Transverse colon (tissue), 4 donors: ENCODE results near the gene NECTIN1. TPM values are rescaled to one million over a fixed set of nuclear protein-coding genes. Genes with fewer than 3 reads are reported as not detected.

ENCODE experiments used
- DNase-seq: peaks from one replicate; pipeline ENCODE4 v3.0.0-alpha.2; 2019
- H3K27ac ChIP-seq, 4 donors: fragments of 200-600 bp; sonication (generic); 2 replicates each; pipeline ENCODE4 v1.5.1; 2016 to 2018; ENCODE audit warnings: inconsistent platforms in 4 of 4
- H3K27me3 ChIP-seq: fragments of 200-600 bp; sonication (generic); 2 replicates; pipeline ENCODE4 v1.5.1; 2017; ENCODE audit warnings: inconsistent platforms
- H3K36me3 ChIP-seq, 4 donors: fragments of 200-600 bp; sonication (generic); 2 replicates each; pipeline ENCODE4 v1.5.1; 2017 to 2019; ENCODE audit warnings: inconsistent platforms in 4 of 4
- H3K4me1 ChIP-seq, 4 donors: fragments of 200-600 bp; sonication (generic); 2 replicates each; pipeline ENCODE4 v1.5.1; 2017 to 2020; ENCODE audit warnings: inconsistent platforms in 4 of 4
- H3K4me3 ChIP-seq, 4 donors: fragments of 200-600 bp; sonication (generic); 1 replicate in 1 of 4; 2 replicates in 3 of 4; pipeline versions ENCODE4 v1.5.1 to v1.6.1; 2017 to 2019; ENCODE audit warnings: inconsistent platforms in 4 of 4
- H3K9me3 ChIP-seq, 2 donors: fragments of 200-600 bp; sonication (generic); 2 replicates each; pipeline ENCODE4 v1.5.1; 2017 to 2019; ENCODE audit warnings: inconsistent platforms in 2 of 2
- CTCF ChIP-seq, 5 experiments: fragments of 200-600 bp in 3 of 5; fragments of 450-650 bp in 2 of 5; sonication (generic) in 3 of 5; IDR thresholded peaks; 1 replicate in 2 of 5; 2 replicates in 3 of 5; pipeline ENCODE4 v1.5.1; 2016 to 2017; ENCODE audit warnings: antibody characterized with exemption in 5 of 5, inconsistent platforms in 3 of 5, mild to moderate bottlenecking in 2 of 5, moderate library complexity in 1 of 5
- EP300 ChIP-seq: sonication (generic); formaldehyde crosslinking; IDR thresholded peaks from one replicate; pipeline ENCODE4 v1.6.1; 2017; ENCODE audit warnings: antibody characterized with exemption, low read depth
- POLR2A ChIP-seq: fragments of 450-650 bp; IDR thresholded peaks from one replicate; pipeline ENCODE4 v1.6.1; 2016; ENCODE audit warnings: antibody characterized with exemption, mild to moderate bottlenecking, moderate library complexity
- POLR2AphosphoS5 ChIP-seq, 3 donors: sonication (generic); formaldehyde crosslinking; IDR thresholded peaks; one replicate each; pipeline ENCODE4 v1.6.1; 2016; ENCODE audit warnings: antibody characterized with exemption in 3 of 3
- WGBS, 2 donors: methylation state at CpG; one replicate each; pipeline ENCODE4 v1.1.5; 2018; ENCODE audit warnings: low coverage in 1 of 2; 5-methylcytosine and 5-hydroxymethylcytosine counted together
- in situ Hi-C, 4 donors: fragments of 200-750 bp; cut with MboI; loops; one replicate each; pipeline versions ENCODE4 v1.15.0 to v1.15.1; 2017; ENCODE audit warnings: low sequenced_read_pairs in 3 of 4, low pct_ligation_motif_present in 1 of 4, low pct_unique_long_range_greater_than_20kb in 1 of 4
- intact Hi-C: fragments of 100-400 bp; cut with DNase I; formaldehyde crosslinking; loops from one replicate; pipeline ENCODE4 v1.15.1; 2023; ENCODE audit warnings: low total_unique reads
- total RNA-seq, 4 donors: library from RNA; depleted of rRNA; stranded (reverse); fragments of >200 nt; gene quantifications; one replicate each; pipeline ENCODE4 v1.1.0, GENCODE V29; 2016

NECTIN1 gene
- total RNA-seq, 4 donors from 2014 or later, result 11.0 to 71.2 (median 12.6) TPM

GRCh38 chr11:119724956-119725355 lies 4.0 kb downstream of the NECTIN1 start:
- H3K4me1 ChIP-seq, result peaks cover 11 to 48% (median 36%) of the 10 kb centered on the region in 4 donors
- 71 to 89% methylated on average over 1 to 3 of the region's 3 CpGs for WGBS, 2 donors
- H3K27me3 ChIP-seq, result no peaks in the 10 kb centered on the region
- no peaks in the 10 kb centered on the region for H3K36me3 ChIP-seq
- H3K9me3 ChIP-seq, result no peaks in the 10 kb centered on the region
- TF ChIP-seq EP300, result no peak
- intact Hi-C loops (no loop called here), in situ Hi-C loops (no loop called here)
- no peak overlapping the region for H3K27ac ChIP-seq
- DNase-seq, result no peak
- no peak overlapping the region for H3K4me3 ChIP-seq

DNA sequence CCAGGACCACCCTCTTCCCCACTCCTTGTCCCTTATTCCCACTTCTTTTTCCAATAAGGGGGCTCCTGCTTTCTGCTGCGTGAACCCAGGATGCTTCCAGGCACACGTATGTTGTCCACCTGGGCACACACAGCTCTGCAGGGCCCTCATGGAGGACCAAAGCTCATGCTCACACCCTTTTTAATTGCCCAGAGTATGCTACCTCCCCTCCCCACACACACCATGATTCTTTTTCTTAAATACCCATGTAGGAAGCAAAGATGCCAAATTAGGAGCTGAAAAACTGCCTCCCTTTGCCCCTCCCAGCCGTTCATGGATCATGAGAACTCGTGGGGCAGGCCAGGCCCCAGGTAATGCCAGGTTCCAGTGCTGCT lies 5.1 kb downstream of the NECTIN1 start:
- Histone ChIP-seq H3K4me1 (peaks cover 11 to 47% (median 33%) of the 10 kb centered on the region in 4 donors), H3K27ac (no peak overlapping the region)
- DNase-seq, result no peak

GRCh38 chr11:119723243-119723951 lies 5.6 kb downstream of the NECTIN1 start:
- no peak for TF ChIP-seq CTCF (IDR thresholded peaks at IDR 0.05)
- no peak for TF ChIP-seq EP300
- no peak for TF ChIP-seq POLR2AphosphoS5 (IDR thresholded peaks at IDR 0.05)
- no peak for TF ChIP-seq POLR2A
- 63 to 83% methylated on average over 1 to 6 of the region's 6 CpGs for WGBS, 2 donors
- in situ Hi-C loops, result no loop called here
- H3K27me3 ChIP-seq, result no peaks in the 10 kb centered on the region
- no peak for DNase-seq
- intact Hi-C loops, result no loop called here
- H3K9me3 ChIP-seq, result no peaks in the 10 kb centered on the region
- H3K4me1 ChIP-seq, result peaks cover 11 to 47% (median 33%) of the 10 kb centered on the region in 4 donors
- no peaks in the 10 kb centered on the region for H3K36me3 ChIP-seq
- H3K4me3 ChIP-seq, result no peak overlapping the region
- no peak overlapping the region for H3K27ac ChIP-seq

More for the DNA sequence above, 5.1 kb downstream of the NECTIN1 start:
- TF ChIP-seq EP300, result no peak
- no peak for TF ChIP-seq POLR2A
- TF ChIP-seq POLR2AphosphoS5 (IDR thresholded peaks at IDR 0.05), result no peak
- no peak for TF ChIP-seq CTCF (IDR thresholded peaks at IDR 0.05)
- Histone ChIP-seq H3K4me3 (no peak overlapping the region), H3K9me3 (no peaks in the 10 kb centered on the region), H3K36me3 (no peaks in the 10 kb centered on the region), H3K27me3 (no peaks in the 10 kb centered on the region)
- in situ Hi-C loops (no loop called here), intact Hi-C loops (no loop called here)
- 43% methylated on average over 4 of the region's 4 CpGs; no CpG with 5 or more reads in 1 of the 2 donors for WGBS, 2 donors

GRCh38 chr11:119722281-119722794 lies 6.7 kb downstream of the NECTIN1 start:
- 53% methylated on average over 6 of the region's 10 CpGs; no CpG with 5 or more reads in 1 of the 2 donors for WGBS, 2 donors
- TF ChIP-seq EP300 (no peak), POLR2A (no peak), CTCF (IDR thresholded peaks at IDR 0.05) (no peak), POLR2AphosphoS5 (IDR thresholded peaks at IDR 0.05) (peak in 1 of 3 donors; percentile 32)
- no peaks in the 10 kb centered on the region for H3K36me3 ChIP-seq
- peak; percentile 55 for DNase-seq
- peaks cover 6 to 38% (median 27%) of the 10 kb centered on the region in 4 donors for H3K4me1 ChIP-seq
- intact Hi-C loops, result no loop called here
- no peaks in the 10 kb centered on the region for H3K9me3 ChIP-seq
- in situ Hi-C loops, result no loop called here
- no peak overlapping the region for H3K4me3 ChIP-seq
- H3K27me3 ChIP-seq, result no peaks in the 10 kb centered on the region
- H3K27ac ChIP-seq, result peak overlapping the region in 1 of 4 donors; percentile 10
